CD4-positive, alpha-beta T cell treated with Interleukin-2 at 100 ng/mL for 4 hours (primary cell): ENCODE data around the gene MACROD1.

Experiments used
- DNase-seq: peaks from one replicate; pipeline ENCODE4 v3.0.0-alpha.2; 2020; ENCODE audit warnings: low spot score

Gene MACROD1

DNA sequence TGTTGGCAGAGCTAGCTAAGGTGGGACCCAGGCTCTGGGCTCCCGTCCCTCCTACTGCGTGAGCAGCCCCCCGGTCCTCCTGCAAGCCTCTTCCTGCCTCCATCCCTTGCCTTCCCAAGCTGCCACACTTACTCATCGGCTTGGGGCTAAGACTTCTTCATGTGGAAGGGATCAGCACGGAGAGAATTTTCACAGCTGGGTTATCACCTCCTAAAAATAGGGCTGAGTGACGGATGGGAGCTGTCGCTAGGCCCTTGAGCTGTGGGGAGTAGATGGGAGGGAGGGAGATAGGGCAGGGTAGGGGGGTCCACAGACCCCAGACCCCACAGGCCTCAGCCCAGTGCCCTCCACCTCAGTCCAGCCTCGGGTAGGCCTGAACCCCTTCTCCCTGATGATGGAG is 89.2 kb downstream of the MACROD1 start:
- DNase-seq, result no peak

DNA sequence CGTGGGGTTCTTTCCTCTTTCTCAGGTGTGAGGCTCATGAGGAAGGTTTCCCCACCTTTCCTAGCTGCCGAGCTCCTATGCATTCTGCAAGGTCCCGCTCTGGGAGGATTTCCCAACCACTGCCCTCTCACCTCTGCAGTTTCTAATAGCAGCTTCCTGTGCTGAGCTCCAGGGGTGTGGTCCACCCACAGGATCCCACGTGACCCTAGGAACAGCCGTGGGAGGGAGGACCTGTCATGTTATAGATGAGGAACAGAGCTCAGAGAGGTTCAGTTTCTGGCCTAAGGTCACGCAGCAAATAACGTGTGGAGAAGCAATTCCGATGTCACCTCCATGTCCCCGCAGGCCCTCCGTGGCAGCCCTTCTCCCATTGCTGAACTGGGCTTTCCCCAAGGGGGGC is 91.7 kb downstream of the MACROD1 start:
- peak; percentile 14 for DNase-seq

DNA sequence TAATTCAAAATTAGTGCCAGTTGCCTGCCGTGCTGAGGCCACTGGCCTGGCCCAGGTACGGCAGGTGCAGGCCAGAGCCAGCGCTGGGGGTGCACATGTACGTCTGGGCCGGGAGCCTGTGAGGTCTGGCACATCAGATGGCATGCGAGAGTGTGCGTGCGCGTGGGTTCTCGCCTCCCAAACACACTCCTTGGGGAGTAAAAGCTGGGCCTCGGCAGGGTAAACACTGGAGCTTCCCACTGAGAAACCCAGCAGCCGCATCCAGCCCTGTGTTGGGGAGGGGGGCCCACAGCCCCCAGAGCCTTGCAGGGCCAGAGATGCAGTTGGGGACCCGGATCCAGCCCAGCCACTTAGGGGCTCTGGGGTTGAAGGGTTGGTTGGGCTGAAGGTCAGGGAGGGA is 92.4 kb downstream of the MACROD1 start:
- no peak for DNase-seq

DNA sequence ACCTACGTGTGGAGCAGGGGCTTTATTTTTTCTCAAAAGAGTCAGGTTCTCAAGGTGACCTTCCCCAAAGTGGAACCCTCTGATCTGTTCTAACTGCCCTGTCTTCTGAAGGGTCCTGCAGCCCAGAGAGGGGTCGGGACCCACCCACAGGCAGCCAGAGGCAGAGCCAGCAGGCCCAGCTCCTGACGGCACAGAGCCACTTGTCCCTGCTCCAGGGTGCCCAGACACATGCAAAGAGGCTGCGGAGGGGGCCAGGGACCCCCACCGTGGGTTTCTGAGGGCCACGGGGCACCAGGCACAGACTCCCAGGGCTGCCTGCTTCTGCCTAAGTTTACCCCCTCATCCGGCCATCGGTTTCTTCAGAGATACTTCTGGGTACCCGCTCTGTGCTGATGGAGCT is 93.0 kb downstream of the MACROD1 start:
- DNase-seq, result no peak

DNA sequence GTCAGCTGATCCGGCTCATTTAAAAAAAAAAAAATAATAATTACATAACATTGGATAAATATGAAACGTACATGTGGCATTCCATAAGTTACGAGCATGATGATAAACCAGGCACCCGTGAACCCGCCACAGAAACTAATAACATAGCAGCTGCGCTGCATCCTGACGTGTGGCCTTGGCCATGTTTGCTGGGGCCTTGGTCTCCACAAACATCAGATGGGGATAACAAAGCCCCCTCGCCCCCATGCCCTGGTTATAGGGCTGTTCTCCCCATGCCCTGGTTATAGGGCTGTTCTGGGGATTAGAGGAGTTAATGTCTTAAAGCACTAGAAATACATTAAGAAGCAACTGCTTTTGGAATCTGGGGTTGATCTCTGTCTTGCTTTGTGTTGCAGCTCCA is 93.5 kb downstream of the MACROD1 start:
- DNase-seq, result no peak

DNA sequence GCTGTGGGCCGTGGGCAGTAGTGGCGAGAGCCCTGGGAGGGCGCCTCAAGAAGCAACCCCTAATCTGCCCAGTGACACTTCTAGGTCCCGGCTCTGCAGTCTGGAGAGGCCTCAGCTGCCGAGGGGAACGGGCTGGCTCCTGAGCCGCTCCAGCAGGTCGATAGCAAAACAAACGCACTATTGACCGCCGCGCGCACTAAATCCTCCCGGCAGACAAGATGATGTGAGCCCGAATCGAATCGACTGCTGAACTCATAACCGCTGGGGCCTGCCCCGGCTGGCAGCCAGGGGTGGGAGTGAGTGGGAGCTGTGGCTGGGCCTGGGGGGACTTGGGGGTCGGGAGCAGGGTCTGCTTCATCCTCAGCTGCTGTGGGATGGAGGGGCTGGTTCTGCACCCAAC is 94.1 kb downstream of the MACROD1 start:
- no peak for DNase-seq

DNA sequence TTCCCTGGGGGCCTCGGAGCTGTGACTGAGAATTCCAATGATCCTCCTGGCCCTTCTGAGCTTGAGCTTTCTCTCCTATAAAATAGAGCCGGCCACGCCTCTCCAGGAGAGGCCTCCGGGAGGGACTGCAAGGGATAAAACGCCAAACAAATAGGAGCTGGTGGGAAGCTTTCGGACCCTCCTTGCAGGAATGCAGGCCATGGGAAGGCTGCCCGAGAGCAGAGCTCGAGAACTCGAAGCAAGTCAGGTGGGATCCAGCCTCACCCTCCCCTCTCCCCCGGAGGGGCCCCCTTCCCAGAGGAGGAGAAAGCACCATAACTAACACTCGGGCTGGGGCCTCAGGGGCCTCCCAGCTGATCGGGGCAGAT is 95.6 kb downstream of the MACROD1 start:
- no peak for DNase-seq

DNA sequence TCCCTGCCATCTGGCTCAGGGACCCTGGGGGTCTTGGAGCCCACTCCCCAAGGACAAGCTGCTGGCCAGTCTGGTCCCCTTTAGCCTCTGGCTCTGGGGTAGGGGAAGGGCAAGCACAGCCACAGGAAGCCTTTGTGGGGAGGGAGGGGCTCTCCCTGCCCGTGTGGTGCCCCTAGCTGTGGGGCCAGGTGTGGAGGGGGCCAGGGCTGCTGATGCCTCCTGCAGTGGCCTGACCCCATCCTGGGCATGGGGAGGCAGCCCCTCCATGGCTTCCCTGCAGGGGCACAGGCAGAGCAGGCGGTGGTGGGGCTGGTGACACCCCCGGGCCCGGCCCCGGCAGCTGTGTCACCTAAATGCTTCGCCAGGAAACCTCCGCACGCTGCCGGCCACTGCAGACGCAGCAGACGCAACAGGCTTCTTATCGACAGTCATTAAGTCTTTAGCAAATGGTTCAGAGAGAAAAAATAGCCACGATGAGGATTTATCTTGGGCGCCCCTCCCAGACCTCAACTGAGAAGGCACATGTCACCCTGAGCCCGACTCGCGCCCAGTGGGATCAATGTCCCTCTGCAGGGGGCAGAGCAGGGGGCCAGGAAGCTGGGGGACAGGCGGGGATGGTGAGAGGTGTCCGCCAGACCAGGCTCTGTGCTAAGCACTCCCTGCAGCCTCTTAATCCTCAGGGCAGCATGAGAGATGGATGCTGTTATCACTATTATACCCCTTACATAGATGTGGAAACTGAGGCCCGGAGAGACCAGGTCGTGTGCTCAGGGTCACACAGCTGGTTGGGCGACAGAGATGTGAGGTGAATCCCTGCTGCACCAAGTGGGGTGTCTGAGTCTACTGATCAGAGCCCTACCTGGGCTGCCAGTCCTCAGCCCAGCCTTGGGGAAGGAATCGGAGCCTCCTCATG is 96.3 kb downstream of the MACROD1 start:
- DNase-seq, result no peak

DNA sequence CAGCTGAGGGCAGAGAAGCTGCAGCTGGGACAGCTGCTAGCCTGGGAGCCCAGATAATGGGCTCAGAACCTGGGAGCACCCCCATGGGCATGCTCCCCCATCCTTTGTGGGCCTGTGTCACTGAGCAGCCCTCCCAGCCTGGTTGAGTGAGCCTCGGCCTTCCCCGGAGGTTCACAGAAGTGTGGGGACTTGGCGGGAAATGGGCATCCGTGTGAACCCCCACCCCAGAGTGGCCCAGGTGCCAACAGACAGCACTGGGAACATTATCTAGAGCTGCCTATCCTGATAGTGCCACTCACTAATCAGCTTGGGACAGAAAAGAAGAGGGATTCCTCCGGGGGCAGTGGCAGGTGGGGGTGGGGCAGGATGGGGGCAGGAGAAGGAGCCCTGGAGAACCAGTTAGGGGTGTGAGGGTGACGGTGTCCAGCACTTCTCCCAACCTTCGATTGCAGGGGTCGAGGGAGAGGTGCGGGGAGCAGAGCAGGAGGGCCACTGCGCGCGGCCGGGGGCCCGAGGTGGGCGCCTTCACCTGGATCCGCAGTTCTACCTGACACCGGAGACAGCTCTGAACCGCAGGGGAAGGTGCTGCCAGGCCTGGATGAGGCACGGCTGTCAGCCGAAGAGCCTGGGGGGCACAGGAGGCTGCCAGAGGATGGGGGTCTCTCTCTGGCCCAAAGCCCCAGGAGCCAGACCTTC is 97.1 kb downstream of the MACROD1 start:
- DNase-seq, result no peak

DNA sequence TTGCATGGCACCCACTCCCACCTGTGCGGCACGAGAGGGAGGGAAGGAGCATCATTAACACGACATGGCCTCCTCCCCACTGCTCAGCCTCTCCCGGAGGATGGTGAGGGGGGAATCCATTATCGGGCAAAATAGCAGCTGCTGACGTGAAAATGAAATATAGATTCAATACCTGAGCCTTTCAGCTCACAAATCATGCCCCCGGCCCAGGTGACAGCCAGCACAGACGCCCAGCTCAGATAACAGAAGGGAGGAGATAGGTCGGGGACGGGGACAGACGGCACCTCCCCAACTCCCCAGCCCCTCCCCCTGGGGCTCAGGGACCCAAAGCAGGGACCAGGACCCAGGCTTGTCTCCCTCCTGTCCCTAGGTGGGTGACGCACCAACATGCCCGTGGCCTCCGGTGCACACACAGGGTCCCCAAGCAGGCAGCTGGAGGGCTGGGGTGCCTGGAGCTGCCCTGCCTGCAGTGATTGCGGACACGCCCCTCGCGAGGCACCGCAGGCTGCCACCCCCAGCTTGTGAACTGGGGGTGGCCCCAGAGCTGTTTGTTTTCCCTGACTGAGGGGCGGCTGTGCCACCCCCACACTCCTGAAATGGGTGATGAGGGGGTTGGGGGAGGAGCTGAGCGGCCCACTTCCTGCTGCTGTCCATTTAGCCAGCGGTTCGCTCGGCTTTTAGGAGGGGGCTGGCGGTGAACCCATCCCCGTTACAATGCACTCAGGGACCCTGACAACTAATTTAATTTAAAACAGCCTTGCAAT is 98.5 kb downstream of the MACROD1 start:
- no peak for DNase-seq

DNA sequence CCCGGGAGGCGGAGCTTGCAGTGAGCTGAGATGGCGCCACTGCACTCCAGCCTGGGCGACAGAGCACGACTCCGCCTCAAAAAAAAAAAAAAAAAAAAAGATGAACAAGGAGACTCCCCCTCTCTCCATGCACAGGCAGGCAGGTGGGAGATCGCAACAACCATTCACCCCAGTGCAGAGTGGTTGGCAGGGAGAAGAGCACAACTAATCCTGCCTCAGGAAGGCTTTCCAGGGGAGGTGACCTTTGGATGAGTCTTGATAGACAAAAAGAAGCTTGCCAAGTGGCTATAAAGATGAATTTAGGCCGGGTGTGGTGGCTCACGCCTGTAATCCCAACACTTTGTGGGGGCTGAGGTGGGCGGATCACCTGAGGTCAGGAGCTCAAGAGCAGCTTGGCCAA is 100.2 kb downstream of the MACROD1 start:
- no peak for DNase-seq

DNA sequence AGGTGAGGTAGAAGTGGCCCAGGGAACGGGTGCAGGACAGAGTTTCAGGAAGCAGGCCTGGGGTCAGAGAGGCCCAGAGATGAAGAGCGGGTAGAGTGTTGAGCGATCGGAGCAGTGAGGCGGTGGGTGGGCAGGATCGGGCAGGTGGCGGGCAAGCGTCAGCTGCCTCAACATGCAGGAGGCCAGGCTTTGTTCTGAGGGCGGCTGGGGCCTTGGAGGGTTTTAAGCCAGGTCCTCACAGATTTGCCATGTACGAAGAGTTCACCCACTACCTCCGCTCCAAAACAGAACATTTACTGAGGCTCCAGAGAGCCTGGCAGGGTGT is 100.8 kb downstream of the MACROD1 start:
- no peak for DNase-seq

DNA sequence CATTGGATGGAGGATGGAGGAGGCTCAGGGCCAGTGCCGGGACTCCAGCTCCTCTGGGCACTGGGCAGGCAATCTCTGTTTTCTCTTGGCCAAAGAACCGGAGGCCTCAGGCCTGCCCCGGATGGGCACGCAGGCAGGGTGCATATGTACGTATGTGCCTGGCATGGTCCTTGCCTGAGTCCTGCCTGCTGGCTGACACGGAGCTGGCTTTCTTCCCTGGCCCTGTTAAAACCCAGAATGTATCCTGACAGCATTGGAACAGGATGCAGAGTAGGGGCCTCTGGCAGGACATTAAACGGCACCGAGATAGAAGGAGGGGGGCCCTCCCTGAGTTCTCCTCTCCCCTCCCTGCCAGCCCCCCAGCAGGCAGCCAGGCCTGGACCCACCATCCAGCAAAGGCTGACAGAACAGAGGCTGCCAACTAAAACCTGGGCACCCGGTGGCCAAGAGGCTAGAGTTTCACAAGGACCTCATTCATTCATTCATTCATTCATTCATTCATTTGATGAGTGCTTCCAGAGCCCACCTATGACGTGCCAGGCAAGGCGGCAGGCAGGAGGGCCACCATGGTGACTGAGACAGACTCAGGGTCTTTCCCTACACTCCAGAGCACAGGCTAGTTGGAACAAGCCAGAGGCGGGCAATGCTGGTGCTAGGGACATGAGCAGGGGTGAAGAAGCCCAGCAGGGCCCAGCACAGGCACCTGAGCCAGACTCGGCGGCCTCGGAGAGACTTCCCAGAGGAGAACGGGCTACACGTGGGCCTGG is 101.4 kb downstream of the MACROD1 start:
- no peak for DNase-seq

DNA sequence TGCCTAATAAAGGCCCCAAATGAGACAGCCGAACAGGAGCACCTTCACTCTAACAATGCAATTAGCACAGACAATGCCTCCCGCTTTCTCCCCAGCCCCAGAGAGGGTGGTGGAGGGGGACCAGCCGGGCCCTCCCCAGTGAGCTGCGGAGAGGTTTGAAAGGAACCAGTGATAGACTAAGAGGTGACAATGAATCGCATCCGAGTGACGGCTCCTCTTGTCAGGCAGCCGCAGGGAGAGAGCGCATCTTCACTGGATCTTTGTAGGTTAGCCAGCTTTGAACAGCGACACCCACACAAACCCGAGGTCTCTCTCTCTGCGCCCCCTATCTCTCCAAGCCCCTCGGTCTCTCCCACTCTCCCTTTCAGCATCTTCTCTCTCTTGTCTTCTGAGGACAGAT is 102.1 kb downstream of the MACROD1 start:
- DNase-seq, result no peak

DNA sequence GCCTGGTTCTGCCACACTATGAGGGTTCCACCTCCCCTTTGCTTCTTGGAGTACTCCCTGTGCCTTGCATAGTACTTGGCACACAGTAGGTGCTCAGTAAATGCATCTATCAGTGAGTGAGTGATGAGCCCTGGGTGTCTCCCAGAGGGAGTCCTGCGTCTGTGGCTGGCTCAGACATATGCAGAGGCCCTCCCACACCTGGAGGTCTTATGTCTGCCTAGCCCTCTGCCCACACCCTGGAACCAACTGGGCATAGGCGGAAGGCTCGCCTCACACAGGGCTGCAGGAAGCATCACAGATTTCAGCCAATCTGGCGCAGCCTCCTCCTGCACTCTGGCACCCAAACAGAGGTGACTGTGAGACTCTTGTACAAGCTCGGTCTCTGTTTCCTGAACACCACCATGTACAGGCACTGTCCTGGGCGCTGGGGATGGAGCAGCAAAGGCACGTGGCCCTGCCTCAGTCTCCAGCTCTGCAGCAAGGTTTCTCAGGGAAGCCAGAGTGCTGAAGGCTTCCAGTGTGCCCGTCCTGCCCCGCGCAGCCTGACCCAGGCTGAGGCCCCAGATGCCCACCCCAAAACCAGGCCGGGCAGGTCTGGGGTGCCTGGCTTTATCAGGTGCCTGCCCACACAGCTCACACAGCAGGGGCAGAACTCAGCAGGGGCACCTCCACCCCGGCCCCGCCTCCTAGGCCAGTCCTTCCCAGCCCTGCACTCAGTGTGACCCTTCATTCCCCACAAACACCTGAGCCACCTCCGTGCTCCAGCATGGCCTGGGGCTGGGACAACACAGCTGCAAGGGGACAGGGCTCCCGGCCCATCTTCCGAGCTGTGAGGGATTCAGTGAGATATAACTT is 103.5 kb downstream of the MACROD1 start:
- DNase-seq, result no peak

DNA sequence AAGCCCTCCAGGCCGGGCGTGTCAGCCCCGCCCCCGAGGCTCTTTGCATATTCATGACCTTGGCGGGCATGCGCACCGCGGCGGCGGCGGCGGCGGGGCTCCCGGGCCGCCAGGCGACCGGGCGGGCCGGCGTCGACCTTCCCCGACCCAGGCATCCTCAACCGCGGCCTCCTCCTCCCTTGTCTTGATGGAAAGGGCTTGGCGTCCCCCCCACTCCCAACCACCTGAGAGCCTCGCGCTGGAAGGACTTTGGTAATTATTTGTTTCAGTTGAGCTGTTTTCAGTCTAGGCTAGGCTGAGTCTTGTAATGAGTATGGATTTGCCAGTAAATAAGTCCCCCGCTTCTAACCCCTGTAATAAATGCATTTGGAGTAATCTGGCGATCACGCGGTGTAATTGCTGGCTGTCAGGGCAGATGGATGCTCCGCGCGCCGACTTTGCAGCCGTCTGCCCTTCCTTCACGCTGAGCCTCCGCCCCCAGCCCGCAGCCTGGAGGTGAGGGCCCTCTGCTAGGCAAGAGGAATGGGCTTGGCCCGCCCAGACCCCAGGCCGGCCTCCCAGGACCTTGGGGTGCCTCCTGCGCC is 105.0 kb downstream of the MACROD1 start:
- DNase-seq, result peak; percentile 31

DNA sequence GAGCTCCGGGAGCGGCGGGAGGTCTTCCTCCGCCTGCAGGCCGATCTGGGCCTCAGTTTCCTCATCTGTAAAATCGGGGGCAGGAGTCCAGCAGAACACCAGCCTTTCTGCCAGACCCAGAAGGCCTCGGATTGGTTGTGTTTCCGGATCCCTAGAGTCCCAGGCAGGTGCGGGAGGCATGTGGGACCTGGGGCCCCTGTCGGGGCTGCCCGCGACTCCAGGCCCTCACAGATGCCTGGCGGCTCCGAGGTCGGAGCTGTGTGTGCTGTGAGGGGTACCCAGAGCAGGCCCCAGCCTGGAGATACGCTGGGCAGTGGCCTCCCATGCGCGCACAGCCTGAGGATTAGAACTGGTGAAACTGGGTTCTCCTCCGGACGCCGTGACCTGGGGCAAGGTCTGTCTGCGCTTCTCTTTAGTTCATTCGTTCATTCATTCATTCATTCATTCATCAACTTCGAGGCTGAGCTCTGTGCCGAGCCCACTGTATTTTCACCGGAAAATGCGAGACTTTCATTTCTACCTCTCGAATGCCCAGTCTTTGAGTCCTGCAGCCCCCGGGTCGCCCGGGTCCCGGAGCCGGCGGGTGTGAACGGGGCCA is 105.6 kb downstream of the MACROD1 start:
- no peak for DNase-seq

DNA sequence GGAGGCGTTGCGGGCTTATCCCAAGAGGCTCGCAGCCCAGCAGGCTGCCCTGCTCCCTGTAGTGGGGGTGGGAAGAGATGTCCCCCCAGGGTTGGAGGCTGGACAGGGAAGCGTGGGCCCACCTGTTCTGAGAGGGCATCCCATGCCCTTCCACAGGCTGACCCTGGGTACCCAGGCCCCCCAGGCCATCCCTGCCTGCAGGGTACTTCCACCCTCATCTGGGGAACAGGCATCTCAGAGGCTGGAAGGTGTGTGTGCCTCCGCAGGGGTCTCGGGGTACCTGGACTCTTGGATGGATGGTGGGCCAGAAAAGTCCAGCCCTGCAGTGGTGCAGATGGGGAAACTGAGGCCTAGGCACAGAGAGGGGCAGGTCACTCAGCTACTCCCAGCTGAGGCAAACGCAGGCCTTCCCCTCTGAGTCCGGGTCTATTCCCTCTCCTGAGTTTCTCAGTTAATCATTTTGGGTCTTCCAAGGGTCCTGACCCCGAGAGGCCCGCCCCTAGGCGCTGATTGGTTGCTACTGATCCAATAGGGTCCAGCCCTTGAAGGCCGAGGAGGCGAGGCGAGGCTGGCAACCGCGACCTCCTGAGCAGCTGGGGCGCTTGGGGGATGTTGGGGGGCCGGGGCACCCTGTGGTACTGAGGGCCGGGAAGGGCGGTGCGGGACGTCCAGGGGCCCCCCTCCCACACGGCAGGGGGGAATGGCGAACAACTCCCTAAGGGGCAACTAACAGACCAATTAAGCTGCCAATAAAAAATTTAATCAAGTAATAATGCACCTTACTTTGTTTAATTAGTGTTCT is 106.4 kb downstream of the MACROD1 start:
- no peak for DNase-seq

DNA sequence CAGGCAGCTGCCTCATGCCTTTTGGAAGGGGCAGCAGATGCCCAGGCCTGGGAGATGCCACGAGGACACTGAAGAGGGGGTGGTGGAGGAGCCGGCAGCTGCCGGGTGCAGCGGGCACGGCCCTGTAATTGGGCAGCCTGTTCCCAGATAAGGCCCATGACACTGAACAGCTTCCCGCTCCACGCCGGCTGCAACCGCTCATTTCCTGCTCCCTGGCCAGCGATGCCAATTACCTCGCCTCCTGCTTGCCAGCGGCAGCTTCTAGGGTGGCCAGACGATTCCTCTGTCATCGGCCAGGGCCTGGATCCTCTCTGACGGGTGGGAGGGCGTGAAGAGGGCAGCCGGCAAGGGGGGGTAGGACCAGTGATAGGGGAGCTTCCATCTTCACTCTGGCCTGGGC is 107.4 kb downstream of the MACROD1 start:
- DNase-seq, result no peak

DNA sequence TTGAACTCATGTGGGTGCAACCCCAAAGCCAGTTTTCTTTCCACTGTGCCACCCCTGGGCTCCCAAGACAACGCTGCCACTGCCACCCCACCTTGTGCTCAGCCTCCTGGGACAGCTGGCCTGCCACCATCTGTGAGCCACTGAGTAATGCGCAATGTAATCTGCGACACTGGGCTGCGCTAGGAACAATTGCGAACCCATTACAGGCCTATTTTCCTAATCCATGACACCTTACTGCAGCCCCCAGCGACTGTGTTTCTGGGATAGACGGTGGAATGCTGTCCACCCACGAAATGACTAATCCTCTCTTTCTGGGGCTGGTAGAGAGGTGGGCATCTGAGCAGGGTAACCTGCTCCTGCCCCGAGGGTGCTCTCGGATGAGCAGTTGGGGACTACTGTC is 108.0 kb downstream of the MACROD1 start:
- no peak for DNase-seq
